Measurements from ENCODE around the gene SYT12. TPM values are rescaled to one million over a fixed set of nuclear protein-coding genes. Genes with fewer than 3 reads are reported as not detected.
A peak's percentile ranks its signal among the peaks of the same experiment; 100 is the strongest.

Gene SYT12
- total and polyA plus RNA-seq, 2 of the 13 experiments (the other 11 are each of a cell fraction or from before 2014, with no cell fraction given): 0.01 to 0.02 TPM

GRCh38 chr11:67076202-67076601 lies 53.3 kb downstream of the SYT12 start (continued):
- peak; percentile 70 for TF ChIP-seq ZNF687 (CRISPR knock-in tag; IDR thresholded peaks at IDR 0.05)
- peak; percentile 77 for TF ChIP-seq ZNF292 (CRISPR knock-in tag; IDR thresholded peaks at IDR 0.05; ENCODE audit: borderline replicate concordance, low read depth)
- TF ChIP-seq ZSCAN30 (CRISPR knock-in tag; IDR thresholded peaks at IDR 0.05): no peak
- peak; percentile 85 for TF ChIP-seq USF2 (IDR thresholded peaks at IDR 0.05; ENCODE audit: low read depth, low read length)
- peak; percentile 92; the same call in 1 of the 2 replicates for TF ChIP-seq USF2 (CRISPR knock-in tag; IDR thresholded peaks at IDR 0.05; ENCODE audit: borderline replicate concordance)
- TF ChIP-seq ZBTB39 (CRISPR knock-in tag; IDR thresholded peaks at IDR 0.05): no peak
- peak; percentile 86 for TF ChIP-seq MNT (IDR thresholded peaks at IDR 0.05)
- TF ChIP-seq ZSCAN31 (CRISPR knock-in tag; IDR thresholded peaks at IDR 0.05; ENCODE audit: low read depth): 0 out of 2 replicates have a peak, but pooled peaks have one; percentile 33
- no peak for TF ChIP-seq HIVEP1 (CRISPR knock-in tag; IDR thresholded peaks at IDR 0.05)
- no peak for TF ChIP-seq ZFP41 (CRISPR knock-in tag; IDR thresholded peaks at IDR 0.05; ENCODE audit: borderline replicate concordance)
- TF ChIP-seq RNF2 (conservative IDR thresholded peaks at IDR 0.05; ENCODE audit: low read depth): peak; percentile 62; the same call in 1 of the 2 replicates
- 0 out of 2 replicates have a peak, but pooled peaks have one; percentile 43 for TF ChIP-seq ESRRA (CRISPR knock-in tag; IDR thresholded peaks at IDR 0.05; ENCODE audit: low read depth)
- no peak for TF ChIP-seq ZFP1 (CRISPR knock-in tag; IDR thresholded peaks at IDR 0.05)
- TF ChIP-seq ZBTB46 (CRISPR knock-in tag; IDR thresholded peaks at IDR 0.05; ENCODE audit: borderline replicate concordance): no peak

Data from HepG2 (cell line).